GM12801 (cell line): ENCODE data around the gene PLA2G6.

Experiments used
- TF ChIP-seq, protein P1 (sequence below): IDR thresholded peaks from one replicate; pipeline ENCODE4 v1.5.1; 2011; ENCODE audit warnings: control low read depth; ENCODE audit not compliant: insufficient read length; ENCODE audit errors: extremely low read depth

PLA2G6 gene

DNA sequence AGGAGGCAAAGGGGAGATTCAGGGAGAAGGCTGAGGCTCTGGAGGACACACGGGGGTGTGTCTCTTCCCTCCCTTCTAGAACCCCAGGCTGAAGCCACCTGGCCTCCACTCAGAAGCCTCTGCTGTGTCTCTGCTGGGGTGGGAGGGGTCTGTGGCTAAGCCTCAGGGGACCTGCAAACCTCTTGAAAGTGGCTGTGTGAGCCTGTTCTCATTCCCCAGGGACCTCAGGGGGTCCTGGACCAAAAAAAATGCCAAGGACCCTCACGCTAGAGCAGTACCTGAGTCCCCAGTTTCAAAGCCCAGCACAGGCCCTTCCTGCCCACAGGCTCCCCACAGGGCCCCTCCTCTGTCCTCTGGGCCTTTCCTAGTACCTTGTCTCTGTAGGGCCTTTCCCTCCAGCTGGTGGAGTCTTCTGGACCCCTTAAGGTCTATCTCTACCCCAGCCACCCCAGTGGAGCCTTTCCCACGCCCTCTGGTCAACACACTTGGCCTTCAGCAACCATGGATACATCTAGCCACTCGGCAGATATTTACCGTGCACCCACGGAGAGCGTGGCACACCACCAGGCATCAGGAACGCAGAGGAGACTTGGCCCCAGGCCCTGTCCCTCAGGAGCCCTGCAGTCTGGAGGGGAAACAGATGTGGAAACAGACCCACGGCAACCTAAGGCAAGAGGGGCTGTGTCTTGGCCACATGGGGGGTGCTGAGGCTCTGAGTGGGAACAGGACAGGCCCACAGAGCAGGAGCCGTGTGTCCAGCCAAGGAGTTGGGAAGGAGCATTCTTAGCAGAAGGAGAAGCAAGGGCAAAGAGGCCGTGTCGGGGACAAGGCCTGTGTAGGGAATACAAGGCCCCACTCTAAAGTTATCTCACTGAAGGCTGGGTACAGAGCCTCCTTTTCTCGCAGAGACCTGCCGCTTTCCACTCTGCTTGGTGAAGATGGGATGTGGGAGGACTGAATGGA lies 18.5 kb downstream of the PLA2G6 start:
- TF ChIP-seq, protein P1, sequence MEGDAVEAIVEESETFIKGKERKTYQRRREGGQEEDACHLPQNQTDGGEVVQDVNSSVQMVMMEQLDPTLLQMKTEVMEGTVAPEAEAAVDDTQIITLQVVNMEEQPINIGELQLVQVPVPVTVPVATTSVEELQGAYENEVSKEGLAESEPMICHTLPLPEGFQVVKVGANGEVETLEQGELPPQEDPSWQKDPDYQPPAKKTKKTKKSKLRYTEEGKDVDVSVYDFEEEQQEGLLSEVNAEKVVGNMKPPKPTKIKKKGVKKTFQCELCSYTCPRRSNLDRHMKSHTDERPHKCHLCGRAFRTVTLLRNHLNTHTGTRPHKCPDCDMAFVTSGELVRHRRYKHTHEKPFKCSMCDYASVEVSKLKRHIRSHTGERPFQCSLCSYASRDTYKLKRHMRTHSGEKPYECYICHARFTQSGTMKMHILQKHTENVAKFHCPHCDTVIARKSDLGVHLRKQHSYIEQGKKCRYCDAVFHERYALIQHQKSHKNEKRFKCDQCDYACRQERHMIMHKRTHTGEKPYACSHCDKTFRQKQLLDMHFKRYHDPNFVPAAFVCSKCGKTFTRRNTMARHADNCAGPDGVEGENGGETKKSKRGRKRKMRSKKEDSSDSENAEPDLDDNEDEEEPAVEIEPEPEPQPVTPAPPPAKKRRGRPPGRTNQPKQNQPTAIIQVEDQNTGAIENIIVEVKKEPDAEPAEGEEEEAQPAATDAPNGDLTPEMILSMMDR, result no peak

DNA sequence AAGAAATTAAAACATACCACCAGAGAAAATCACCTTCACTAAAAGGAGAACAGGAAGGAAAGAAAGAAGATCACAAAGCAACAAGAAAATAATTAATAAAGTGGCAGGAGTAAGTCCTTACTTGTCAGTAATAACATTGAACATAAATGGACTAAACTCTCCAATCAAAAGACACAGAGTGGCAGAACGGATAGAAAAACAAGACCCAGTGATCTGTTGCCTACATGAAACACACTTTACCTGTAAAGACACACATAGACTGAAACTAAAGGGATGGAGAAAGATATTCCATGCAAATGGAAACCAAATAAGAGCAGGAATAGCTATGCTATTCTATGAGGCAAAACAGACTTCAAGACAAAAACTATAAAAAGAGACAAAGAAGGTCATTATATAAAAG lies 25.9 kb downstream of the PLA2G6 start:
- TF ChIP-seq, protein P1, result no peak

DNA sequence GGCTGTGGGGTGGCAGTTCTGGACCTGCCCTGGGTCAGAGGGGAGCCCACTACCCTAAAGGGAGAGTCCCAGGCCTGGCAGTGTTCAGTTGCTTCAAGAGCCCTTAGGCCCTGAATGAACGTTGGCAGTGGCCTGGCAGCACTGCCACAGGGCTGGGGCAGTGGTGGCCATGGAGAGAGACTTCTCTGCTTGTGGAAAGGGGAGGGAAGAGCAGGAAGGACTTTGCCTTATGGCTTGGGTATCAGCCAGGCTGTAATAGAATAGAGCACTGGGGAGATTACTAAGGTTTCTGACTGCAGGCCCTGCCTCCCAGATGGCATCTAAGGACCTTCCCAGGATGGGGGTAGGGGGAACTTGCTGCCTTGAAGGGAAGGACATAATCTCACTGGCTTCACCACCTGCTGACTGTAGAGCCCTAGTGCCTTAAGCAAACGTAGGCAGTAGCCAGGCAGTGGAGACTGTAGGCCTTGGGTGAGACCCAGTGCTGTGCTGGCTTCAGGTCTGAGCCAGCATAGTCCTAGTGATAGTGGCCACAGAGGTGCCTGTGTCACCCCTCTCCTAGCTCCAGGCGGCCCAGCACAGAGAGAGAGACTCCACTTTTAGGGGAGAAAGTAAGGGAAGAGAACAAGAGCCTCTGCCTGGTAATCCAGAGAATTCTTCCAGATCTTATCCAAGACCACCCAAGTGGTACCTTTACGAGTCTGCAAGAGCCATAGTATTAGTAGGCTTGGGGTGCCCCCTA lies 27.6 kb downstream of the PLA2G6 start:
- TF ChIP-seq, protein P1, result no peak

DNA sequence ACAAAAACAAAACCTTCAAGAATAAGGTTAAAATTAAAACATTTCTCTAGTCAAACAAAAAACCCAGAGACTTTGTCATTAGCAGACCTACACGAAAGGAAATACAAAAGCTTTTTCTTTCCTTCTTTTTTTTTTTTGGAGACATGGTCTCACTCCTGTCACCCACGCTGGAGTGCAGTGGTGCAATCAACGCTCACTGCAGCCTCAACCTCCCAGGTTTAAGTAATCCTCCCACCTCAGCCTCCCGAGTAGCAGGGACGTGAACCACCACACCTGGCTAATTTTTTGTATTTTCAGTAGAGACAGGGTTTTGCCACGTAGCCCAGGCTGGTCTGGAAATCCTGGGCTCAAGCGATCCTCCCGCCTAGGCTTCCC lies 30.5 kb downstream of the PLA2G6 start:
- TF ChIP-seq, protein P1, result no peak

DNA sequence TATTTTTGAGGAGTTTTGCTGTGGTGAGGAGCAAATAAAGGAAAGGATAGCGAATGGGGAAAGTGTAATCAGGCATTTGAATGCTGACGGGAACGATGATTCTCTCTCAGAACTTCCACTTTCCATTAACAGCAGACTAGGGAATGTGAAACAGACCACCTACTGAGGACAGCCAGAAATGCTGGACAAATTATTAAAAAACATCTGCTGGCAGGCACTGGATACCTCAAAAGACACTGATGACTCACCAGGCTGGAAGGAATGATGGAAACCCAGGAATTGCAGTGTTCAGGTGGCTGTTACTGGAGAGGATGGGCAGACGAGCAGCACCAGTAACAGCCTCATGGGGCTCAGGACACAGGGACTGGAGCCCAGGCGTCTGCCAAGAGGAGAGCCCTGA lies 33.4 kb downstream of the PLA2G6 start:
- TF ChIP-seq, protein P1, result no peak

DNA sequence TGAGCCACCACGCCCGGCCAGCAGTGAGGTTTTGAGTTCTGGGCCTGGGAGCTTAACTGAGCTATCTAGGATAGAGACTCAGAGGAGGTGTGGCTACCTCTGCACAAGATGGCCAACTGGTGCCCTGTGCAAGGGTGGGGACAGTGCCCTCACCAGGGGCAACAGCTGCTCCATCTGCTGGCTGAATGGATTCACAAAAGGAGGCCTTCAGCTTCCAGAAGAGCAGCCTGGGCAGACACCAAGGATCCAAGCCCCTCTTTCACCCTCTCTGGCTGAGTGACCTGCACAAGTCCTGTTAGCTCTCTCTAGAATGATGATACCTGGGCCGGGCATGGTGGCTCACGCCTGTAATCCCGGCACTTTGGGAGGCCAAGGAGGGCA lies 37.6 kb downstream of the PLA2G6 start:
- TF ChIP-seq, protein P1, result no peak

DNA sequence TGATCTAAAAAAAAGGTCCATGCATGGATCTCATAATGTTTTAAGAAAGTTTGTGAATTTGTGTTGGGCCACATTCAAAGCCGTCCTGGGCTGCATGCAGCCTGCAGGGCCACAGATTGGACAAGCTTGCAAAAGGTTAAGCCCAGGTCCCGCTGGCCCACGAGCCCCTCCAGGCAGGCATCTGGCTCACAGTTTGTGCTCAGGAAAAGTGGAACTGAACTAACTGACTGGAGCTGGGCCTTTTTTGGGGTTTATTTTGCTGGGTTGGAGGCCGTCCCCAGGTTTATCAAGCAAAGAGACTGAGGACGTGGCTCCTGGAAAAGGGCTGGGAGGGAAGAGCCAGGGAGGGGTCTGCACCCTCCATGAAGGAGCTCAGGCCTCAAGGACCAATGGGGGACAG lies 39.0 kb downstream of the PLA2G6 start:
- TF ChIP-seq, protein P1, result no peak
